ENCODE results near the gene EDN2. TPM values are rescaled to one million over a fixed set of nuclear protein-coding genes. Genes with fewer than 3 reads are reported as not detected.

EDN2 gene
- total and polyA plus RNA-seq, 4 donors: 0.10 to 0.13 TPM; not detected in 2

DNA sequence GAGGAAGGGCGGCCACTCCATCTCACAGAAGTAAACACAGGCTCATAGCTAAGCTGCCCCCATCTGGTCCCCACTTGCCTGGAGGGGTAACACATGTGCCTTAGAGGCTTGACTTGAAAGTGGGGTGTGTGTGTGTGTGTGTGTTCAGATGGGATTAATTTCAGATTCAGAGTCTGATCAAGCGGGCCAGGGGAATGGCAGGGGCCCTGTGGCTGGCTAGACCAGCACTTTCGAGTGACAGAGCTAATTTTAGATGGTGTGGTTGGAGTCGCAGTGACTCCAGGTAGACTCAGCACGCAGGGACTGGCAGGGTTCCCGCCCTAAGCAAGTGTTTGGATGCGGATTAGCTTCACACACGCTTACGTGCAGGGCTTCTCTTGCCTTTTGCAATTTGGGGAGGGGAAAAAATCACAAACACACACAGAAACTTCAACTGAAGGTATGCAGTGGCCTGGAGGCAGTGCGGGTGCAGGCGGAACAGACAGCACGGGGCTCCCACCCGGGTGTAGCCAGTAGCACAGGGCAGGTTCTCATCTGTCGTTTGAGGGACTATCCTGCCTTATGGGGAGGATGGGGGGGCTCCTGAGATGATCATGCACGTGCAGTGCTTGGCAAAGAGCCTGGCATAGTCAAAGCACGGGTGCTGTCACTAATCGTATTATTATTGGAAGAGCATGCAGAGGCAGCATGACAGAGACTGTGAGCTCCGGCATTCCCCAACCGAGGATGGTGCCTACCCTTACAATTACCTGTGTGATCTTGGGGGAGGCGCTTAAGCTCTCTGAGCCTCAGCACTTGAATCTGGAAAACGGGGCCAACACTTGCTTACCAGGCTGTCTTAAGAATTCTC, 1.3 kb downstream of the EDN2 start (continued):
- TF ChIP-seq, protein P1, sequence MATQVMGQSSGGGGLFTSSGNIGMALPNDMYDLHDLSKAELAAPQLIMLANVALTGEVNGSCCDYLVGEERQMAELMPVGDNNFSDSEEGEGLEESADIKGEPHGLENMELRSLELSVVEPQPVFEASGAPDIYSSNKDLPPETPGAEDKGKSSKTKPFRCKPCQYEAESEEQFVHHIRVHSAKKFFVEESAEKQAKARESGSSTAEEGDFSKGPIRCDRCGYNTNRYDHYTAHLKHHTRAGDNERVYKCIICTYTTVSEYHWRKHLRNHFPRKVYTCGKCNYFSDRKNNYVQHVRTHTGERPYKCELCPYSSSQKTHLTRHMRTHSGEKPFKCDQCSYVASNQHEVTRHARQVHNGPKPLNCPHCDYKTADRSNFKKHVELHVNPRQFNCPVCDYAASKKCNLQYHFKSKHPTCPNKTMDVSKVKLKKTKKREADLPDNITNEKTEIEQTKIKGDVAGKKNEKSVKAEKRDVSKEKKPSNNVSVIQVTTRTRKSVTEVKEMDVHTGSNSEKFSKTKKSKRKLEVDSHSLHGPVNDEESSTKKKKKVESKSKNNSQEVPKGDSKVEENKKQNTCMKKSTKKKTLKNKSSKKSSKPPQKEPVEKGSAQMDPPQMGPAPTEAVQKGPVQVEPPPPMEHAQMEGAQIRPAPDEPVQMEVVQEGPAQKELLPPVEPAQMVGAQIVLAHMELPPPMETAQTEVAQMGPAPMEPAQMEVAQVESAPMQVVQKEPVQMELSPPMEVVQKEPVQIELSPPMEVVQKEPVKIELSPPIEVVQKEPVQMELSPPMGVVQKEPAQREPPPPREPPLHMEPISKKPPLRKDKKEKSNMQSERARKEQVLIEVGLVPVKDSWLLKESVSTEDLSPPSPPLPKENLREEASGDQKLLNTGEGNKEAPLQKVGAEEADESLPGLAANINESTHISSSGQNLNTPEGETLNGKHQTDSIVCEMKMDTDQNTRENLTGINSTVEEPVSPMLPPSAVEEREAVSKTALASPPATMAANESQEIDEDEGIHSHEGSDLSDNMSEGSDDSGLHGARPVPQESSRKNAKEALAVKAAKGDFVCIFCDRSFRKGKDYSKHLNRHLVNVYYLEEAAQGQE (IDR thresholded peaks at IDR 0.05): no peak
- no peak for TF ChIP-seq YY1 (IDR thresholded peaks at IDR 0.05)
- TF ChIP-seq JUND (IDR thresholded peaks at IDR 0.05): no peak
- no peak for TF ChIP-seq NR2F2 (IDR thresholded peaks at IDR 0.05)
- no peak for TF ChIP-seq FOXA1 (IDR thresholded peaks at IDR 0.05)
- TF ChIP-seq SP1 (IDR thresholded peaks at IDR 0.05): no peak
- TF ChIP-seq FOXA2 (IDR thresholded peaks at IDR 0.05): no peak

DNA sequence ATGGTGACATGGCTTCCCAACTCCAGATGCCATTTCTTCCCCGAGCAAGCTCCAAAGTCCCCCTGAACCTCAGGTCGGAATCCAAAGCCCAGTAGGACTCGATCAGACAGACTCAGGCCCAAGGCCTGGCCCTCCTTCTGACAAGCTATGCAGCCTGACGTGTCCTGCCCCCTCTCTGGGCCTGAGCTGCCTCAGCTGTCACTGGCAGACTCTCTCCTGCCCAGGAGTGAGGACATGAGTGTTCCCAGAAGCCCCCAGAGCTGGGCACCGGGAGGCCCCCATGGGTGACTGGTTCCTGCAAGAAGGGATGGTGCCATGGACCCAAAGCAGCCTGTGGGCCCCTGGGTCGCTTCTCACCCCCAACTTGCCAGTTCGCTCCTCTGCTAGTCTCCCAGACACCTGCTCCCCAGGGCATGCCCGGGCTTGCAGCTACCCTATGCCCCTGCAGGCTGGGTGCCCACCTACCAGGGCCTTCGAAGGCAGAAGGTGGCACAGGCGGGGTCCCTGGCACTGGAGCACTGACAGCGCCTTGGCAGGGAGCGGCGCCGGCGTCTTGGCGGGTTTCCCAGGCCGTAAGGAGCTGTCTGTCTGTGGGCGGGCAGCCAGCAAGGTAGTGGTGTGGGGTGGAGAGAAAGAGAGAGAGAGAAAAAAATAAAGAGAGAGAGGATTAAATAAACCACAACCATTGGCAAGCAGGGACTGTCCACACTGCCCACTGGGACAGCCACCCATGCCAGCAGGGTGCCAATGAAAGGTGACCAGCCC, 2.3 kb downstream of the EDN2 start:
- H3K9me3 ChIP-seq (ENCODE audit: control insufficient read depth in 4 of 4, low read length in 3 of 4): no peaks in the 10 kb centered on the region
- H3K27ac ChIP-seq (ENCODE audit: low read depth in 1 of 2, low read length in 2 of 2): no peak overlapping the region
- H3K27me3 ChIP-seq (ENCODE audit: control insufficient read depth in 4 of 4, insufficient read depth in 4 of 4, low read length in 3 of 4): no peaks in the 10 kb centered on the region
- H3K4me1 ChIP-seq (ENCODE audit: control insufficient read depth in 4 of 4, insufficient read depth in 4 of 4, low read length in 3 of 4): peaks cover 2 to 46% (median 33%) of the 10 kb centered on the region in 4 donors
- WGBS: 75% methylated on average over 18 of the region's 18 CpGs
- H3K9ac ChIP-seq (ENCODE audit: low read depth in 1 of 2, low read length in 2 of 2): no peak overlapping the region
- DNase-seq (ENCODE audit: low spot score): no peak
- H3K4me3 ChIP-seq (ENCODE audit: low read depth in 1 of 3, low read length in 3 of 3): no peak overlapping the region
- H3K36me3 ChIP-seq (ENCODE audit: control insufficient read depth in 4 of 4, insufficient read depth in 3 of 4, low read depth in 1 of 4, low read length in 3 of 4): no peaks in the 10 kb centered on the region
- TF ChIP-seq, protein P2, sequence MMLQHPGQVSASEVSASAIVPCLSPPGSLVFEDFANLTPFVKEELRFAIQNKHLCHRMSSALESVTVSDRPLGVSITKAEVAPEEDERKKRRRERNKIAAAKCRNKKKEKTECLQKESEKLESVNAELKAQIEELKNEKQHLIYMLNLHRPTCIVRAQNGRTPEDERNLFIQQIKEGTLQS (IDR thresholded peaks at IDR 0.05): no peak
- TF ChIP-seq EGR1 (IDR thresholded peaks at IDR 0.05; ENCODE audit: low read depth in 2 of 2) (no peak), GABPA (IDR thresholded peaks at IDR 0.05 in 1 of 2, conservative IDR thresholded peaks at IDR 0.05 in 1 of 2) (no peak), HNF4A (conservative IDR thresholded peaks at IDR 0.05) (no peak), HNF4G (IDR thresholded peaks at IDR 0.05) (no peak)
- TF ChIP-seq, protein P3, sequence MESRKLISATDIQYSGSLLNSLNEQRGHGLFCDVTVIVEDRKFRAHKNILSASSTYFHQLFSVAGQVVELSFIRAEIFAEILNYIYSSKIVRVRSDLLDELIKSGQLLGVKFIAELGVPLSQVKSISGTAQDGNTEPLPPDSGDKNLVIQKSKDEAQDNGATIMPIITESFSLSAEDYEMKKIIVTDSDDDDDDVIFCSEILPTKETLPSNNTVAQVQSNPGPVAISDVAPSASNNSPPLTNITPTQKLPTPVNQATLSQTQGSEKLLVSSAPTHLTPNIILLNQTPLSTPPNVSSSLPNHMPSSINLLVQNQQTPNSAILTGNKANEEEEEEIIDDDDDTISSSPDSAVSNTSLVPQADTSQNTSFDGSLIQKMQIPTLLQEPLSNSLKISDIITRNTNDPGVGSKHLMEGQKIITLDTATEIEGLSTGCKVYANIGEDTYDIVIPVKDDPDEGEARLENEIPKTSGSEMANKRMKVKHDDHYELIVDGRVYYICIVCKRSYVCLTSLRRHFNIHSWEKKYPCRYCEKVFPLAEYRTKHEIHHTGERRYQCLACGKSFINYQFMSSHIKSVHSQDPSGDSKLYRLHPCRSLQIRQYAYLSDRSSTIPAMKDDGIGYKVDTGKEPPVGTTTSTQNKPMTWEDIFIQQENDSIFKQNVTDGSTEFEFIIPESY (IDR thresholded peaks at IDR 0.05): no peak

All from liver (tissue), 9 donors.